Right lobe of liver (tissue), 6 donors: ENCODE measurements around the gene CPXM2. TPM values are rescaled to one million over a fixed set of nuclear protein-coding genes. Genes with fewer than 3 reads are reported as not detected.

Experiments used
- ATAC-seq, 4 donors: fragments of 200-7000 bp; cut with Tn5 transposase; one replicate each; pipeline ENCODE4 v1.9.1; 2020; ENCODE audit warnings: mild to moderate bottlenecking in 4 of 4, moderate library complexity in 4 of 4
- DNase-seq, 3 donors: peaks; one replicate each; pipeline ENCODE4 v3.0.0-alpha.2; 2020
- H3K27ac ChIP-seq, 3 donors: fragments of 200-600 bp; one replicate each; pipeline ENCODE4 v1.8.0; 2022
- H3K27me3 ChIP-seq, 2 donors: fragments of 200-600 bp; one replicate each; pipeline ENCODE4 v1.8.0; 2022
- H3K36me3 ChIP-seq, 4 donors: fragments of 200-600 bp; sonication (generic) in 1 of 4; one replicate each; pipeline versions ENCODE4 v1.5.1 to v1.8.0; 2017 to 2022; ENCODE audit warnings: control low read depth in 1 of 4
- H3K4me1 ChIP-seq, 4 donors: fragments of 200-600 bp; sonication (generic) in 1 of 4; one replicate each; pipeline versions ENCODE4 v1.5.1 to v1.8.0; 2017 to 2022; ENCODE audit warnings: control low read depth in 1 of 4
- H3K4me3 ChIP-seq, 3 donors: fragments of 200-600 bp; one replicate each; pipeline ENCODE4 v1.8.0; 2022
- H3K9me3 ChIP-seq, 4 donors: fragments of 200-600 bp; sonication (generic) in 1 of 4; one replicate each; pipeline versions ENCODE4 v1.5.1 to v1.8.0; 2017 to 2022; ENCODE audit warnings: control low read depth in 1 of 4
- CTCF ChIP-seq, 4 donors: fragments of 200-600 bp in 3 of 4; fragments of 450-650 bp in 1 of 4; IDR thresholded peaks; one replicate each; pipeline versions ENCODE4 v1.5.1 to v1.8.0; 2016 to 2022; ENCODE audit warnings: antibody characterized with exemption in 4 of 4, mild to moderate bottlenecking in 2 of 4
- POLR2A ChIP-seq: fragments of 450-650 bp; IDR thresholded peaks from one replicate; pipeline ENCODE4 v1.6.1; 2017; ENCODE audit warnings: antibody characterized with exemption, mild to moderate bottlenecking
- WGBS: methylation state at CpG from one replicate; pipeline ENCODE4 v1.1.6; 2018; ENCODE audit warnings: low coverage, low lambda C conversion rate; ENCODE audit not compliant: insufficient coverage; ENCODE audit errors: missing lambda C conversion rate; 5-methylcytosine and 5-hydroxymethylcytosine counted together
- intact Hi-C, 2 donors: fragments of 100-400 bp; cut with DNase I; formaldehyde crosslinking; loops; one replicate each; pipeline versions ENCODE4 v1.11.2 to v1.14.1; 2022
- total RNA-seq, 6 experiments: library from RNA; depleted of rRNA in 2 of 6; stranded (reverse); fragments of >200 nt in 2 of 6; fragmentation: NEBNext Ultra II Directional in 3 of 6; extraction: Animal tissue kit (Norgen Biotek cat#: 25700) in 3 of 6; gene quantifications; one replicate each; pipeline versions ENCODE4 v1.1.0 to v1.2.4, GENCODE V29; 2016 to 2023
- donor health status: DM: no; HTN: yes; CAD: no.
- donor health status: DM: no; HTN: no; CAD: no.
- donor health status: DM: no; HTN: no; CAD: no.
- donor health status: DM: no; HTN: yes; CAD: no.
- donor health status: DM: no; HTN: yes; CAD: no.

The CPXM2 gene
- total RNA-seq, 6 experiments from 2014 or later: 0.29 to 2.6 (median 0.69) TPM

GRCh38 chr10:123781324-123781900 lies 110.2 kb downstream of the CPXM2 start:
- 58% methylated on average over 4 of the region's 9 CpGs for WGBS
- no peak overlapping the region for H3K4me3 ChIP-seq
- no peak for DNase-seq
- no peaks in the 10 kb centered on the region for H3K4me1 ChIP-seq
- no peaks in the 10 kb centered on the region for H3K36me3 ChIP-seq
- H3K9me3 ChIP-seq: no peaks in the 10 kb centered on the region
- intact Hi-C loops: no loop called here
- ATAC-seq: no peak
- no peak overlapping the region for H3K27ac ChIP-seq
- H3K27me3 ChIP-seq: no peaks in the 10 kb centered on the region
- TF ChIP-seq CTCF (IDR thresholded peaks at IDR 0.05): no peak
- no peak for TF ChIP-seq POLR2A

GRCh38 chr10:123778719-123779517 lies 112.7 kb downstream of the CPXM2 start:
- Histone ChIP-seq H3K36me3 (no peaks in the 10 kb centered on the region), H3K27me3 (no peaks in the 10 kb centered on the region), H3K4me1 (no peaks in the 10 kb centered on the region), H3K4me3 (no peak overlapping the region), H3K27ac (no peak overlapping the region), H3K9me3 (no peaks in the 10 kb centered on the region)
- intact Hi-C loops: no loop called here
- TF ChIP-seq CTCF (IDR thresholded peaks at IDR 0.05): no peak
- no peak for TF ChIP-seq POLR2A
- 61% methylated on average over 4 of the region's 7 CpGs for WGBS
- DNase-seq (no peak), ATAC-seq (no peak)

- H3K27ac ChIP-seq: no peak overlapping the region
- H3K27me3 ChIP-seq: no peaks in the 10 kb centered on the region
- no peaks in the 10 kb centered on the region for H3K36me3 ChIP-seq
- H3K4me3 ChIP-seq: no peak overlapping the region
- H3K9me3 ChIP-seq: no peaks in the 10 kb centered on the region
- TF ChIP-seq POLR2A: no peak
- ATAC-seq (no peak), DNase-seq (no peak)
- WGBS: 36% methylated on average over 3 of the region's 3 CpGs
- intact Hi-C loops: no loop called here
- H3K4me1 ChIP-seq: no peaks in the 10 kb centered on the region
These were observed 113.7 kb downstream of the CPXM2 start for GRCh38 chr10:123777881-123778280.

- Histone ChIP-seq H3K4me1 (no peaks in the 10 kb centered on the region), H3K4me3 (no peak overlapping the region), H3K9me3 (no peaks in the 10 kb centered on the region), H3K36me3 (no peaks in the 10 kb centered on the region), H3K27ac (no peak overlapping the region), H3K27me3 (no peaks in the 10 kb centered on the region)
- 65% methylated on average over 11 of the region's 11 CpGs for WGBS
- ATAC-seq (no peak), DNase-seq (no peak)
- TF ChIP-seq POLR2A: no peak
- intact Hi-C loops: no loop called here
These were observed 117.4 kb downstream of the CPXM2 start for GRCh38 chr10:123774132-123774742.

GRCh38 chr10:123772645-123773508 lies 118.7 kb downstream of the CPXM2 start:
- ATAC-seq (no peak), DNase-seq (no peak)
- H3K9me3 ChIP-seq: no peaks in the 10 kb centered on the region
- TF ChIP-seq POLR2A (no peak), CTCF (IDR thresholded peaks at IDR 0.05) (no peak)
- intact Hi-C loops: no loop called here
- H3K4me1 ChIP-seq: no peaks in the 10 kb centered on the region
- H3K27me3 ChIP-seq: no peaks in the 10 kb centered on the region
- WGBS: 17% methylated on average over 3 of the region's 3 CpGs
- no peak overlapping the region for H3K27ac ChIP-seq
- no peak overlapping the region for H3K4me3 ChIP-seq
- no peaks in the 10 kb centered on the region for H3K36me3 ChIP-seq
